Activated CD4-positive, alpha-beta T cell treated with anti-CD3 and anti-CD28 coated beads, Interleukin-2, amount 50 U/mL, for 16 hours (primary cell): ENCODE results near the gene LRIG3.
A peak's percentile ranks its signal among the peaks of the same experiment; 100 is the strongest.
"Not testable (repeated sequence)": the region's sequence is repeated elsewhere in the genome, so short reads cannot be mapped to it uniquely, and the experiment has no call there.

Source experiments
- DNase-seq: peaks from one replicate; pipeline ENCODE4 v3.0.0-alpha.2; 2020

LRIG3 gene

DNA sequence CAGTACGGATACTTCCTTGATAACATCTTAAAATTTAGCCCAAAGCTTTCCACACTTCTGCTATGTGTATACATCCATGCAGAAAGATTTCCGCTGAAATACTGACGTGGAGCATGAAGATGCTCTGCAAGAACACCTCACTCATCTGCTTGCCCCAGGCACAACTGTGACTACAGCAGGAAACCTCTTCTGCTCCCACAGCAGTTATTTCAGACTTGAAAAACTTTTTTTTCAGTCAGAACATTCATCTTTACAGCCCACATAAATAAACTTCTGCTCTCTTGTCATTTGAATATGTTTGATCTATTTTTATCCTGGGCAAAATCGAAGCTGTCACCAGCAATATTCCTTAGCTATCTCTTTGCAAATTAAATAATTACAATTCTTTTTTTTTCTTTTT, 6.8 kb upstream of the LRIG3 start:
- no peak for DNase-seq

DNA sequence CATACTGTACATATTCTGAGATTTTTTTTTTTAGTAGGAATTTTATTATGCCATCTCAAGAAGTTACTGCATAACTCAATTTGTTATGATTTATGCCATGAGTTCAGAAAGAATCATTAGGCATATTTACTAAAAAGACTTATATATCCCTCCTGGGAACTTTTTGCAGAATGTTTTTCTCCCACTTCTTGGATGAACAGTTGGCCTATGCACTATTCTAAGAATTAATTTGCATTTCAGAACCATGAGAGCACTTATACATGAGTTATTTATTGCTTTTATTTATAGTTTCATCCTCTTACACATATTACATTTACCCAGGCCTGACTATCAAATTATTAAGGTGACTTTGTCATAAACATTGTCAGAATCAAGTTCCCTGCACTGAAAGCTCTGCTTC, 6.3 kb upstream of the LRIG3 start:
- DNase-seq, result no peak

- no peak for DNase-seq
Observed at GRCh38 chr12:58925751-58926150, 5.4 kb upstream of the LRIG3 start.

DNA sequence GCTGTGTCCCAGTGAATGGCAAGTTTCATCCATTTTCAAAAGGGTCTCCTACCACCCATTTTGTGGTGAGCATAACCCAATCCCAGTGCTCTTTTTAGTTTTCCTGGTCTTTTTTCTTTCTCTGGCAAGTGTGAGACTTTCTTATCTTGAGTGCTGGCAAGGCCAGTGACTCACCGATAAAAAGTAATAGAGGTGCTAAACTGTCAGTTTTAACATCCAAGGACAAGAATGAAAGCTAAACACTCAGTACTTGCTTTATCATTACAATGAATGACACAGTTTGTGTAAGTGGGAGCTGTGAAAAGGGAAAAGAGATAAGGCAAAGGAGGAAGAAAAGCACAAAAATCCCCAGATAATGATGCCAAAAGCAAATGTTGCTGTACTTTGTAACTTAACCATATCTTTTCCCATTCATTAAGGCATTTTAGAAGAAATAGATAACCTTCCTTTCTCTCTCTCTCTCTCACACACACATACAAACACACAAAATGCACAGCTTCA, 4.9 kb upstream of the LRIG3 start:
- no peak for DNase-seq

- no peak for DNase-seq
Observed at GRCh38 chr12:58924652-58925051, 4.3 kb upstream of the LRIG3 start.

DNA sequence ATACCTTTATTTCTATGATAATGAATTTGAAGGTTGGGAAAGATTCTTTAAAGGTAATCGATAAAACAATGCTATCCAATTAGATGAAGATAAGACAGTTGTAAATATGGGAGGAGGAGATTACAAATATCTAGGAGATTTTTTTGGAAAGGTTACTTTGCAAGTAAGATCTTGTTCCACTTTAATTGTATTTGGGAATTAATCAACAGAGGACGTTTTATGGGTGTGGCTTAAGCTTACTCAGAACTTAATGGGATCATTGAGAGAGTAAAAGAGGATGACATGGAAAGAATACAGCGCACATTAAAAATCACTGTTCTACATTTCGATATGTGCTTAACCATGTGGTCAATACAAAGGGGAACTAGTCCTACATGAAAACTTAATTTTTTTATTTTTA, 3.5 kb upstream of the LRIG3 start:
- DNase-seq, result no peak

DNA sequence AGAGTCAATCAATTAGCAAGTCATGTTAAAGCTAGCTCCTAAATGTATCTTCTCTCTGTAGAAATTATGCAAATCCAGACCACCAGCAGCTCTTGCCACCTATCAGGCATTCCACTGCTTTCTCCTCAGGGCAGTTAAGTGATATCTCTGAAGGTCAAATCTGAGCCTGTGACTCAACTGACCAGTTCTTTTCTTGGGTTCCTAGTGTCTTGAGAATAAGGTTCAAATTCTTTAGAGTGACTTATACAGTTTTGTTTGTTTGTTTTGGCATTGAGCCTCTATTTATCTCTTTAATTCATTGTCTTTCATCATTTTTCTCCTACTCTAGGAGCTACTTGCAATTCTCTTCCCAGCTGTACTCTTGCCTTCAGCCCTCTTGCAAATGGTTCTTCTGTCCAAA, 2.5 kb upstream of the LRIG3 start:
- DNase-seq, result no peak

- DNase-seq, result peak; percentile 13
Observed at GRCh38 chr12:58920961-58921861, 907 bp upstream of the LRIG3 start.

- peak; percentile 2 for DNase-seq
Observed at GRCh38 chr12:58919231-58920101, 838 bp downstream of the LRIG3 start.

- no peak for DNase-seq
Observed at GRCh38 chr12:58918469-58918844, 1.8 kb downstream of the LRIG3 start.

DNA sequence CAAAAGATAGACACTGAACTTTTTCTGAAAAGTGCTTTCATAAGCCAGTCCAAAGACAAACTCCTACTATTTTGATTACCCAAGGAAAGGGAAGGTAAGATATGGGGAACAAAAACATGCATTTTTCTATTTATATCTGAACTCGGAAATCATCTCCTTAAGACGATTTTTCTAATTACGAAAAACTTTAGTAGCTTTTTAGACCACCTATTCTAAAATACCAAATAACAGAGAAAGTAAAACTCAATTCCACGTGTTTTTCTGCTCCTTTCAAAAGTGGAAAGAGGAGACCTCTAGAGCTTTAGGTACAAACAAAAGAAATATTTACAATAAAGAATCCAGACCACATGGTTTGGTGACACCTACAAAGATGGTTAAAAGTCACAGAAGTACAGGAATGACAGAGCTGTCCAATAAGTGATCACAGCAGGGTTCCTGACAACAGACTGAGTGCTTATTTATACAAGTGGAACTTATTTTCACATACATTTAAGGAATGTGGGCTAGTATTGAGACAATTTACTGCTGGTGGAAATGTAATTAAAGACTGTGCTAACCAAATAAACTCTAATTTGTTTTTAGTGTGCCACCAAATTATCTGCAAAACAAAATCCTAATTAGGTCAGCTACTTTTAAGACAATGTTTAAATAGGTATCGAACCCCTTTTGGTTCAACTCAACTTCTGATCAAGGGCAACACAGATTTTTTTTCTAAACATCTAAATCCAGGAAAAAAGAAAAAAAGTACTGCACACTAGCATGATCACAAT, 2.4 kb downstream of the LRIG3 start:
- DNase-seq, result no peak

GRCh38 chr12:58916921-58917511, 3.3 kb downstream of the LRIG3 start:
- no peak for DNase-seq

DNA sequence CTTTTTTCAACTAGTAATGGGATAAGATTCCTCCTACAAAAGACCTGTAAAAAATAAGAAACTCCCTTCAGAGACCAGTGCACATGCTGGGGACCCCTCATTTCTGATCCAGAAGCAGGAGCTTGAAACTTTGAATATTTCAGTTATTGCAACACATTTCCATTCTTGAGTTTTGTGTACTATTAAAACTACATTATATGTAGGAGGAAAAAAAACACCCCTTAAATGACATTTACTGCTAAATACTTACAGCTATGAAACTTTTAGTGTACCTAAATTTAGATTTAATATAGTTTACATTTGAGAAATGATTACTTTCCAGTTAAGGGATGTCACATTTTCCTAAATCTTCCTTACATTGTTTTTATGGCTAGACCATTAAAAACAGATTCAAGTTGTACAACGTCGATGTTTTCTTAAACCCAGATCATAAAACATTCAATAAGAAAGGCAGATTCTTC, 4.1 kb downstream of the LRIG3 start:
- no peak for DNase-seq

- no peak for DNase-seq
Observed at GRCh38 chr12:58915634-58916033, 4.7 kb downstream of the LRIG3 start.

- DNase-seq, result no peak
Observed at GRCh38 chr12:58915037-58915436, 5.3 kb downstream of the LRIG3 start.

- no peak for DNase-seq
Observed at GRCh38 chr12:58914457-58914856, 5.8 kb downstream of the LRIG3 start.

DNA sequence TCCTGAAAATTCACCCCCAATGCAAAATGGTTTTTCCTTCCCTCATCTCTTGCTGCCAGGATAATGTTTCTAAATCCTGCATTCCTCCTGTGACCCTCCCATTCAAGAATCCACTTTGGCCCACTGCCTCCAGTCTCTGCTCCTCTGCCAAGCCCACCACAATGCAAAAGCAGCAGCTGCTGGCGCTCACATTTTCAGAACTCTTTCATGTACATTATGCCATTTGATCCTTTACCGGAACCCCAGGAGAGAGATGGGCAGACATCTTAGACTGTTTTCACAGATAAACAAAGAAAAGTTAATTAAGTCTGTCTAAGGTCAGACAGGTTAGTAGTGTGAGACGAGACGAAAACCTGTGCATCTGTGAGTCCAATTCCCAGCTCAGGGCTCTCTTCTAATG, 12.9 kb downstream of the LRIG3 start:
- DNase-seq, result no peak

DNA sequence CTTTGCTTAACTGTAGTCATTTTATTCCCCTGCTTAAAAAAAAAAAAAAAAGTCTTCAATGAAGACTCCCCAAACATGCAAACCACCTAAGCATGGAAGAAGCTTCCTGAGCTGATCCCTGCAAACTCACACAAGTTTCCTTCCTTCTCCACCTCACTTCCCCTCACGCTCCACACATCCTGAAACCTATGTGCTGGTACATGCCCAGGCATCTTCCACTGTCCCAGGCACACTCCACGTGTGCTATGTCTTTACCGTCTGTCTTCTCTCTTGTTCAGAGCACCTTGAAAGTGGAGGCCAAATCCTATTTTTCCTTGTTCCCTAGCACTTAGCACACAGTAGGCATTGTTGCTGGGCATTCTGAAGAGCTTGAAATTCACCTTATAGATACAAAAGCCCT, 13.4 kb downstream of the LRIG3 start:
- DNase-seq, result no peak

GRCh38 chr12:58905422-58905821, 14.9 kb downstream of the LRIG3 start:
- DNase-seq, result no peak

GRCh38 chr12:58902726-58903125, 17.6 kb downstream of the LRIG3 start:
- not testable (repeated sequence) for DNase-seq

GRCh38 chr12:58901664-58902063, 18.6 kb downstream of the LRIG3 start:
- no peak for DNase-seq

DNA sequence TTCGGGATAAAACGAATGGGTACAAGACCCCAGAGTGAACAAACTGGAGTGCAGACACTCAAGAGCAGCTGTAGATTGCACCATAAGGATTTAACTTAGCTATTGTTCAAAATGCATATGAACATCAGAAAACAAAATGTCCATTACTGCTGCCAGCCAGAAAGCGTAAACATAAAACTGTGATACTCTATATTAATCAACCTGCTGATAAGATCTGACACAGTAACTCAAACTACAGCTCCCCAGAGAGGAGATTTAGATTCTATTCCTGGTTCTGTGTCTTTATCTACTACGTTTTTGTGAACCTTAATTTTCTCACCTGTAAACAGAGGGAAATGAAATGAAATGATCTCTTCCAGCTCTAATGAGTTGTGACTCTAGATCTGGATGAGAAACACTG, 22.3 kb downstream of the LRIG3 start:
- DNase-seq, result no peak

DNA sequence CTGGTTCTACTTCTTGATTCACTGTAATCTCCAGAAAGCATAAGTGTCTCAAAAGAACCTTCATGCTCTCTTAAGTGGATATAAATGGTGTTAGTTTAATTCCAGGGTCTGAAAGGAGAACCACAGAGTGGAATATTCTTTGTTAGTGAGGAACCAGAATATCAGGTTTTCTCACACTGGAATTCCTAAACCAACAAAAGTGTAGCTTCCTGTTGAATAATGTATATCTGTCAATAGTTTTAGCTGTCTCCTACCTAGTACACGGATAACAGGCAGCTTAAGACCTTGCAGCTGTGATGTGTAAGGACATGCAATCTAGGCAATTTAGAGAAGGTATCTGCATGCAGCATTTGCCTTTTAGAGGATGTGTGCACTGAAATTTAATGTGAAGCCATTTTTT, 24.0 kb downstream of the LRIG3 start:
- no peak for DNase-seq
